ENCODE measurements around the gene FBN3. TPM values are rescaled to one million over a fixed set of nuclear protein-coding genes. Genes with fewer than 3 reads are reported as not detected.
"Not testable (repeated sequence)": the region's sequence is repeated elsewhere in the genome, so short reads cannot be mapped to it uniquely, and the experiment has no call there.

The FBN3 gene
- total and polyA plus RNA-seq, 2 donors (not counting 1 experiment from before 2014, with no cell fraction given): not detected

GRCh38 chr19:8154014-8154413 is 4.6 kb upstream of the FBN3 start:
- not testable (repeated sequence) for H3K4me1 ChIP-seq (ENCODE audit: control insufficient read depth in 2 of 2, insufficient read depth in 2 of 2, low read length in 2 of 2); H3K4me3 Mint-ChIP-seq; H3K9me3 ChIP-seq (ENCODE audit: control extremely low read depth in 1 of 3, control insufficient read depth in 2 of 3, insufficient read depth in 1 of 3, low read length in 2 of 3); H3K27ac ChIP-seq (ENCODE audit: low read length in 2 of 2); H4K20me1 ChIP-seq (ENCODE audit: control insufficient read depth, insufficient read depth, low read length, poor library complexity, severe bottlenecking); H3K4me3 ChIP-seq (ENCODE audit: control extremely low read depth in 1 of 5, extremely low read depth in 1 of 5, insufficient read depth in 1 of 5, low read depth in 2 of 5, low read length in 4 of 5); H3K36me3 ChIP-seq (replicated peaks in 1 of 2; ENCODE audit: control extremely low read depth in 1 of 2, control insufficient read depth in 1 of 2, extremely low read depth in 1 of 2, insufficient read depth in 2 of 2, low read length in 1 of 2); H3K79me2 ChIP-seq (ENCODE audit: control insufficient read depth, insufficient read depth, low read length); H3K4me2 ChIP-seq (replicated peaks; ENCODE audit: low read depth, low read length, poor library complexity, severe bottlenecking); H2AFZ ChIP-seq (ENCODE audit: insufficient read depth, low read depth, low read length, poor library complexity, severe bottlenecking); H3K9me3 Mint-ChIP-seq (ENCODE audit: insufficient read depth); H3K9ac ChIP-seq (ENCODE audit: low read length); H3K27ac Mint-ChIP-seq
- Mint-ChIP-seq H3K27me3 (peaks cover 40% of the 10 kb centered on the region), H3K4me1 (peaks cover 11% of the 10 kb centered on the region)
- intact Hi-C loops (cut with micrococcal nuclease): loop anchor here (5.0 kb wide), 1 partner anchor 587 kb away; no protein-coding TSS in a partner anchor
- peak; percentile 53 for ATAC-seq (ENCODE audit: low read depth)
- 7% methylated on average over 2 of the region's 10 CpGs for WGBS (ENCODE audit: insufficient coverage)
- peak; percentile 48 for DNase-seq
- ChIA-PET CTCF (interaction anchor here (0.7 to 1.0 kb wide), 2 partner anchors 250 to 586 kb away, joined by 3 read pairs; partner anchors contain the start of gene MAP2K7), POLR2A (interaction anchor here (0.5 to 0.7 kb wide), 3 partner anchors 89 to 192 kb away, joined by 3 to 5 read pairs (median 4); no protein-coding TSS in a partner anchor)
- peaks cover 0 to 40% (median 12%) of the 10 kb centered on the region in 4 experiments for H3K27me3 ChIP-seq (replicated peaks in 1 of 4; ENCODE audit: control extremely low read depth in 1 of 4, control insufficient read depth in 3 of 4, insufficient read depth in 4 of 4, low read length in 3 of 4)
- TF ChIP-seq, protein P1, sequence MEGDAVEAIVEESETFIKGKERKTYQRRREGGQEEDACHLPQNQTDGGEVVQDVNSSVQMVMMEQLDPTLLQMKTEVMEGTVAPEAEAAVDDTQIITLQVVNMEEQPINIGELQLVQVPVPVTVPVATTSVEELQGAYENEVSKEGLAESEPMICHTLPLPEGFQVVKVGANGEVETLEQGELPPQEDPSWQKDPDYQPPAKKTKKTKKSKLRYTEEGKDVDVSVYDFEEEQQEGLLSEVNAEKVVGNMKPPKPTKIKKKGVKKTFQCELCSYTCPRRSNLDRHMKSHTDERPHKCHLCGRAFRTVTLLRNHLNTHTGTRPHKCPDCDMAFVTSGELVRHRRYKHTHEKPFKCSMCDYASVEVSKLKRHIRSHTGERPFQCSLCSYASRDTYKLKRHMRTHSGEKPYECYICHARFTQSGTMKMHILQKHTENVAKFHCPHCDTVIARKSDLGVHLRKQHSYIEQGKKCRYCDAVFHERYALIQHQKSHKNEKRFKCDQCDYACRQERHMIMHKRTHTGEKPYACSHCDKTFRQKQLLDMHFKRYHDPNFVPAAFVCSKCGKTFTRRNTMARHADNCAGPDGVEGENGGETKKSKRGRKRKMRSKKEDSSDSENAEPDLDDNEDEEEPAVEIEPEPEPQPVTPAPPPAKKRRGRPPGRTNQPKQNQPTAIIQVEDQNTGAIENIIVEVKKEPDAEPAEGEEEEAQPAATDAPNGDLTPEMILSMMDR (IDR thresholded peaks at IDR 0.05): peak; percentile 58

DNA sequence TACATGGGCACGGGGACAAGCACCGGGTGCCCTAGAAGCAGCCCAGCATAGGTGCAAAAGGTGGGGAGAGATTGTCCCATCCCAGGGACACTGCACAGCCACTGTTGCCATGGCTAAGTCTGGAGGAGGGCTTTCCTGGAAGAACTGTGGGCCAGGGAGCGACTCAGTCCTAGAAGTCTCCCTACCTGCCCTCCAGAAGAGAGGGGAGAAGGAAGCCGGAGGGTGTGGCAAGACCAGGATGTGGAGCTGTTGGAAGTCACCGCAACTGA is 2.3 kb upstream of the FBN3 start:
- WGBS (ENCODE audit: insufficient coverage): 59% methylated on average over 2 of the region's 5 CpGs
- H3K36me3 ChIP-seq (replicated peaks in 1 of 2; ENCODE audit: control extremely low read depth in 1 of 2, control insufficient read depth in 1 of 2, extremely low read depth in 1 of 2, insufficient read depth in 2 of 2, low read length in 1 of 2): no peaks in the 10 kb centered on the region
- H3K9ac ChIP-seq (ENCODE audit: low read length): no peak overlapping the region
- peaks cover 16% of the 10 kb centered on the region for H3K4me1 Mint-ChIP-seq
- no peak for TF ChIP-seq EZH2 (IDR thresholded peaks at IDR 0.05; ENCODE audit: borderline replicate concordance, insufficient read depth, low read depth, low read length, poor library complexity, severe bottlenecking)
- TF ChIP-seq, protein P1 (IDR thresholded peaks at IDR 0.05): no peak
- no peak overlapping the region for H3K4me3 ChIP-seq (ENCODE audit: control extremely low read depth in 1 of 5, extremely low read depth in 1 of 5, insufficient read depth in 1 of 5, low read depth in 2 of 5, low read length in 4 of 5)
- H4K20me1 ChIP-seq (ENCODE audit: control insufficient read depth, insufficient read depth, low read length, poor library complexity, severe bottlenecking): no peaks in the 10 kb centered on the region
- peaks cover 54% of the 10 kb centered on the region for H3K27me3 Mint-ChIP-seq
- ChIA-PET CTCF (no interaction called here), POLR2A (no interaction called here)
- H2AFZ ChIP-seq (ENCODE audit: insufficient read depth, low read depth, low read length, poor library complexity, severe bottlenecking): no peak overlapping the region
- ATAC-seq (ENCODE audit: low read depth) (no peak), DNase-seq (no peak)
- H3K4me2 ChIP-seq (replicated peaks; ENCODE audit: low read depth, low read length, poor library complexity, severe bottlenecking): no peak overlapping the region
- H3K9me3 ChIP-seq (ENCODE audit: control extremely low read depth in 1 of 3, control insufficient read depth in 2 of 3, insufficient read depth in 1 of 3, low read length in 2 of 3): peaks cover 0 to 4% (median 0%) of the 10 kb centered on the region in 3 donors
- intact Hi-C loops (cut with micrococcal nuclease): loop anchor here (5.0 kb wide), 1 partner anchor 584 kb away; no protein-coding TSS in a partner anchor
- no peaks in the 10 kb centered on the region for H3K79me2 ChIP-seq (ENCODE audit: control insufficient read depth, insufficient read depth, low read length)
- H3K9me3 Mint-ChIP-seq (ENCODE audit: insufficient read depth): no peaks in the 10 kb centered on the region
- peaks cover 0 to 61% (median 22%) of the 10 kb centered on the region in 4 experiments for H3K27me3 ChIP-seq (replicated peaks in 1 of 4; ENCODE audit: control extremely low read depth in 1 of 4, control insufficient read depth in 3 of 4, insufficient read depth in 4 of 4, low read length in 3 of 4)
- no peak overlapping the region for H3K27ac Mint-ChIP-seq
- H3K27ac ChIP-seq (ENCODE audit: low read length in 2 of 2): no peak overlapping the region
- H3K4me3 Mint-ChIP-seq: no peak overlapping the region
- peaks cover 8 to 16% of the 10 kb centered on the region in 2 donors for H3K4me1 ChIP-seq (ENCODE audit: control insufficient read depth in 2 of 2, insufficient read depth in 2 of 2, low read length in 2 of 2)

Data from B cell (primary cell).